ENCODE data around the gene PRRG2. TPM values are rescaled to one million over a fixed set of nuclear protein-coding genes. Genes with fewer than 3 reads are reported as not detected.

Gene PRRG2
- total and polyA plus RNA-seq, 9 of the 15 experiments (the other 6 are each of a cell fraction or from before 2014, with no cell fraction given), result 0.06 to 1.1 (median 0.33) TPM

DNA sequence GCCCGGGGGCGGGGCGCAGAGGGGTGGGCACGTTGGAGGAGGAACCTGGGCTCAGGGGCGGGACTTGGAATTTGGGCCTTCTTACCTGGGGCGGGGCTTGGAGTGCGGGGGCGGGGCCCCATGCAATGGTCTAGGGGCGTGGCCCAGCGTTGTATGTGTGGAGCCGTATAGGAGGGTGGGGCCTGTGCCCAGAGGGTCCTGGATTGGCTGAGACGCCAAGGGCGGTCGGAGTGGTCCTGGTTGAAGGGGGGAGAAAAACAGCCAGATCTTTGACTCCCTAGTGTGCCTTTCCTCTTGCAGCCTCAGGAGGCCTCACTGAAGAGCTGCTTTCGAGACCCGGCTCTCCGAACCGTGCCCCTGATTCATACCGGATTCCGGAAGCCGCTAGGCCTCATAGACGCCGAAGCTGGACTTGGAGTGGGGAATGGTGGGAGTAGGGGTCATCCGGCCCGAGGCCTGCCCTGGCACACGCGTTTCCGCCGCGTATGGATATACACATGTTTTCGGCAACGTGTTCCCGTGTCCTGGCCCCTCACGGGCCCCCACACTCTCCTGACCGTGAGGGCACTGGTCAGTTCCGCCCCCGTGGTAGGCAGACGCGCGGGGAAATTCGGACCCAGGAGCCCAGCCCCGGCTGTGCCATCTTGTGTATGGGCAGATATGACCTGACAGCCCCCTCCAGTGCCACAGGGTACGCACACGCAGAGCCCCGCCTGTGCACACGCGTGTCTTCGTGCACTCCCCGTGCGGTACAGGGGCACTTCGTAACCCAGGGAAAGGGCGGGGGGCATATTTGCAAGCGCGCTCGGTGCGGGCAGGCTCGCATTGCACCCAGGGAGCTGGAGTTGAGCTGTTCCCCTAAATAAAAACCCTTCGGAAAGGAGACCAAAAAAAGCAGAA, 9.2 kb downstream of the PRRG2 start (continued):
- TF ChIP-seq ETV1 (tag; conservative IDR thresholded peaks at IDR 0.05; ENCODE audit: low read depth), result peak; percentile 85
- TF ChIP-seq SFPQ (IDR thresholded peaks at IDR 0.05; ENCODE audit: low read depth, low read length), result no peak
- TF ChIP-seq BCOR (IDR thresholded peaks at IDR 0.05), result no peak
- 0 out of 4 replicates have a peak, but pooled peaks of 1 of the 2 experiments have one; percentile 19 for TF ChIP-seq TBL1XR1 (IDR thresholded peaks at IDR 0.05; ENCODE audit: low read length in 2 of 2)
- 0 out of 3 replicates have a peak, but pooled peaks of 1 of the 2 experiments have one; percentile 11 for TF ChIP-seq CBX3 (IDR thresholded peaks at IDR 0.05; ENCODE audit: borderline replicate concordance in 1 of 2, low read length in 2 of 2)
- TF ChIP-seq KDM2B (CRISPR knock-in tag; IDR thresholded peaks at IDR 0.05), result 0 out of 2 replicates have a peak, but pooled peaks have one; percentile 9
- TF ChIP-seq HDAC1 (IDR thresholded peaks at IDR 0.05), result peak in 1 of 2 experiments; percentile 76; a peak in 2 of 4 replicates
- TF ChIP-seq TGIF2 (CRISPR knock-in tag; IDR thresholded peaks at IDR 0.05), result no peak
- TF ChIP-seq ZNF609 (CRISPR knock-in tag; IDR thresholded peaks at IDR 0.05; ENCODE audit: borderline replicate concordance), result no peak
- no peak for TF ChIP-seq ARNT (IDR thresholded peaks at IDR 0.05)
- peak; percentile 51; the same call in 1 of the 2 replicates for TF ChIP-seq SMARCE1 (IDR thresholded peaks at IDR 0.05)
- no peak for TF ChIP-seq SMARCC2 (IDR thresholded peaks at IDR 0.05; ENCODE audit: low read depth)
- TF ChIP-seq PTBP1 (IDR thresholded peaks at IDR 0.05; ENCODE audit: low read depth, low read length), result no peak
- no peak for TF ChIP-seq ZNF717 (CRISPR knock-in tag; IDR thresholded peaks at IDR 0.05)
